ENCODE results near the gene TNFRSF25.
"Not testable (repeated sequence)": the region's sequence is repeated elsewhere in the genome, so short reads cannot be mapped to it uniquely, and the experiment has no call there.

The TNFRSF25 gene

GRCh38 chr1:6453895-6454855, 11.8 kb downstream of the TNFRSF25 start:
- DNase-seq (ENCODE audit: low read depth in 2 of 2), result not testable (repeated sequence)

- no peak for DNase-seq (ENCODE audit: low read depth in 2 of 2)
Observed at GRCh38 chr1:6450943-6451373, 15.0 kb downstream of the TNFRSF25 start.

- DNase-seq (ENCODE audit: low read depth in 2 of 2), result not testable (repeated sequence)
Observed at GRCh38 chr1:6450486-6450885, 15.5 kb downstream of the TNFRSF25 start.

- DNase-seq (ENCODE audit: low read depth in 2 of 2), result no peak
Observed at GRCh38 chr1:6450005-6450450, 15.9 kb downstream of the TNFRSF25 start.

GRCh38 chr1:6448749-6449631, 17.0 kb downstream of the TNFRSF25 start:
- DNase-seq (ENCODE audit: low read depth in 2 of 2), result no peak

GRCh38 chr1:6447818-6448748, 17.9 kb downstream of the TNFRSF25 start:
- no peak for DNase-seq (ENCODE audit: low read depth in 2 of 2)

- DNase-seq (ENCODE audit: low read depth in 2 of 2), result no peak
Observed at GRCh38 chr1:6447016-6447817, 18.8 kb downstream of the TNFRSF25 start.

- no peak for DNase-seq (ENCODE audit: low read depth in 2 of 2)
Observed at GRCh38 chr1:6446665-6447015, 19.3 kb downstream of the TNFRSF25 start.

- not testable (repeated sequence) for DNase-seq (ENCODE audit: low read depth in 2 of 2)
Observed at GRCh38 chr1:6445929-6446328, 20.0 kb downstream of the TNFRSF25 start.

- DNase-seq (ENCODE audit: low read depth in 2 of 2), result no peak
Observed at GRCh38 chr1:6445062-6445763, 20.8 kb downstream of the TNFRSF25 start.

GRCh38 chr1:6444377-6444776, 21.6 kb downstream of the TNFRSF25 start:
- no peak for DNase-seq (ENCODE audit: low read depth in 2 of 2)

GRCh38 chr1:6443339-6444115, 22.4 kb downstream of the TNFRSF25 start:
- DNase-seq (ENCODE audit: low read depth in 2 of 2), result no peak

GRCh38 chr1:6441586-6441985, 24.4 kb downstream of the TNFRSF25 start:
- no peak for DNase-seq (ENCODE audit: low read depth in 2 of 2)

GRCh38 chr1:6440198-6441126, 25.5 kb downstream of the TNFRSF25 start:
- peak in 1 of 2 donors; percentile 71 for DNase-seq (ENCODE audit: low read depth in 2 of 2)

- peak; percentile 52 to 54 for DNase-seq (ENCODE audit: low read depth in 2 of 2)
Observed at GRCh38 chr1:6438047-6438525, 27.9 kb downstream of the TNFRSF25 start.

GRCh38 chr1:6437012-6437700, 28.8 kb downstream of the TNFRSF25 start:
- DNase-seq (ENCODE audit: low read depth in 2 of 2), result not testable (repeated sequence)

- not testable (repeated sequence) for DNase-seq (ENCODE audit: low read depth in 2 of 2)
Observed at GRCh38 chr1:6436277-6436676, 29.7 kb downstream of the TNFRSF25 start.

All from stimulated activated CD8-positive, alpha-beta memory T cell treated with anti-CD3 and anti-CD28 coated beads, Interleukin-7, amount 100 ng/mL, for 4 hours (primary cell).